Measurements from ENCODE around the gene MAGEA9. TPM values are rescaled to one million over a fixed set of nuclear protein-coding genes. Genes with fewer than 3 reads are reported as not detected.
"Not testable (repeated sequence)": the region's sequence is repeated elsewhere in the genome, so short reads cannot be mapped to it uniquely, and the experiment has no call there.

Gene MAGEA9
- polyA plus RNA-seq, 5 donors: not detected

- DNase-seq: no peak
Measured at GRCh38 chrX:149807747-149808458, 26.2 kb downstream of the MAGEA9 start.

DNA sequence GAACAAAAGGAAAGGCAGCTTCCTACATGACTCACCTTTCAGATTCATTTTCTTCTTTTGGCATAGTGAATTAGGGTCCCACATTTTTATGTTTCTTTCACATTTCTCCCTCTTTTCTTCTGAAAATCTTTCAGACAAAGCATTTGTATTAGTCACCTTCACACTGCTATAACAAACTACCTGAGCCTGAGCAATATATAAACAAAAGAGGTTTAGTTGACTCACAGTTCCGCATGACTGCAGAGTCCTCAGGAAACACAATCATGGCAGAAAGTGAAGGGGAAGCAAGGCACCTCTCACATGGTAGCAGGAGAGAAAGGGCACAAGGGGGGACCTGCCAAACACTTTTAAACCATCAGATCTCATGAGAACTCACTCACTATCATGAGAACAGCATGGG lies 36.9 kb downstream of the MAGEA9 start:
- no peak for DNase-seq

DNA sequence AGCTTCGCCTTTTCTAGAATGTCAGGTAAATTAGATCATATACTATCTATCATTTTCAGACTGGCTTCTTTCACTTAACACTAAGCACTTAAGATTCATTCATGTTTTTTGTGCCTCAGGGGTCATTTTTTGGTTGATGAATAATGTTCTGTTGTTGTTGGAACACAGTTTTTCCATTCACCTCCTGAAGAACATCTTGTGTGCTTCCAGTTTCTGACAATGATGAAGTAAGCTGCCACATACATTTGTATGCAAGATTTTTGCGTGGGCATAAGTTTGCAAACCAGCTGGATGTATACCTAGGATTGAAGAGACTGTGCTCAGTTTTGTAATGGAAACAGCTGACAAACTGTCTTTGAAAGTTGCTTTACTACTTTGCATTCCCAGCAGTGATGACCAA lies 37.6 kb downstream of the MAGEA9 start:
- DNase-seq: no peak

DNA sequence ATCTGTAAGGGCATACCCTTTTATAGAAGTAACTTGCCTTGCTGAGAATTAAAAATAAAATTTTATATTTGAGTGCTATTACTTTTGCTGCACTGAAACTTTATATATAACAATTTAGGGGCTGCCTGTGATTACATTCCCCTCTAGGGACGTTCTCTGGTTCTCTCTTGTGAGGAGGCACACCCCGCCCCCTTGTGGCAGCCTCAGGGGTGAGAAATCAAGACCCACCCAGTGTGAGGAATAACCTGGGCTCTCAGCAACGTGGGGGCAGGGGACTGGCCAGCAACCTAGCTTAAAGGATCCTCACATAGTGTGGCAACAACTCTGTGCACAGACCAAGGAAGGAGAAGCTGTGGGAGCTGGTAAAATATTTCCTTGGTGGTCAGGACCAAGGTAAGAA lies 43.7 kb downstream of the MAGEA9 start:
- no peak for DNase-seq

- no peak for DNase-seq
Measured at GRCh38 chrX:149827254-149827653, 45.5 kb downstream of the MAGEA9 start.

- no peak for DNase-seq
Measured at GRCh38 chrX:149829751-149830191, 48.0 kb downstream of the MAGEA9 start.

- peak; percentile 4 to 11 for DNase-seq
Measured at GRCh38 chrX:149830192-149830873, 48.6 kb downstream of the MAGEA9 start.

- DNase-seq: no peak
Measured at GRCh38 chrX:149831473-149831872, 49.7 kb downstream of the MAGEA9 start.

- not testable (repeated sequence) for DNase-seq
Measured at GRCh38 chrX:149836728-149837127, 55.0 kb downstream of the MAGEA9 start.

DNA sequence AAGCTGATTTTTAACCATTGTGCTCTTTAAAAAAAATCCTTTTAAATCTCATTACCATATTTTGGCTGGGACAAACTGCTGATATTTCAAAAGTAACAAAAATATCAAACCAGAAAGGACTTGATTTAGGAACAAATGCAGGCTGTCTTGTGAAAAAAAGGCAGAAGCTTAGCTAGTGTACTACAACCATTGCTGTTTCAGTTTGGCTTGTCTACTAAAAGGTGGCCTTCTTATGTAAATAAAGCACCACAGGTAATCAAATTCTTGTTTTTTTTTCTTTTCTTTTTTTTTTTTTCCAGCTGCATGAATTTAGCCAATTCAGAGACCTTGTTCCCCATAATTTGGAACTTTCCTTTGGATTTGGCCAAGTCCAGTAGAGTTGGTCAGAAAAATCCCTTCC lies 55.4 kb downstream of the MAGEA9 start:
- DNase-seq: no peak

Other genes starting within 250 kb of the MAGEA9 start
- 10 to 100 TPM; 15.5 to 21.5 (median 17.8) TPM for gene EOLA1, start 240.9 kb upstream of the MAGEA9 start, polyA plus RNA-seq (ENCODE audit: insufficient read depth in 1 of 5, insufficient read length in 5 of 5, low replicate concordance in 1 of 5)
- gene HSFX3, start 232.0 kb upstream of the MAGEA9 start, polyA plus RNA-seq (ENCODE audit: insufficient read depth in 1 of 5, insufficient read length in 5 of 5, low replicate concordance in 1 of 5): under 1 TPM in 1 of 5 donors, not detected in 4; 0.19 TPM
- gene MAGEA9B, start 194.5 kb upstream of the MAGEA9 start, polyA plus RNA-seq (ENCODE audit: insufficient read depth in 1 of 5, insufficient read length in 5 of 5, low replicate concordance in 1 of 5): not detected
- 1 to 10 TPM in 1 of 5 donors, under 1 TPM in 1, not detected in 3; 0.80 to 1.1 TPM for gene HSFX2, start 186.6 kb upstream of the MAGEA9 start, polyA plus RNA-seq (ENCODE audit: insufficient read depth in 1 of 5, insufficient read length in 5 of 5, low replicate concordance in 1 of 5)
- 10 to 100 TPM; 31.9 to 48.3 (median 39.9) TPM for gene TMEM185A, start 150.1 kb upstream of the MAGEA9 start, polyA plus RNA-seq (ENCODE audit: insufficient read depth in 1 of 5, insufficient read length in 5 of 5, low replicate concordance in 1 of 5)
- gene MAGEA11, start 69.9 kb upstream of the MAGEA9 start, polyA plus RNA-seq (ENCODE audit: insufficient read depth in 1 of 5, insufficient read length in 5 of 5, low replicate concordance in 1 of 5): not detected
- gene HSFX1, start 7.9 kb upstream of the MAGEA9 start, polyA plus RNA-seq (ENCODE audit: insufficient read depth in 1 of 5, insufficient read length in 5 of 5, low replicate concordance in 1 of 5): 1 to 10 TPM; 1.4 to 3.6 (median 2.5) TPM
- gene MAGEA8, start 99.3 kb downstream of the MAGEA9 start, polyA plus RNA-seq (ENCODE audit: insufficient read depth in 1 of 5, insufficient read length in 5 of 5, low replicate concordance in 1 of 5): under 1 TPM; 0.12 to 0.45 (median 0.26) TPM
- gene HSFX4, start 147.6 kb downstream of the MAGEA9 start, polyA plus RNA-seq (ENCODE audit: insufficient read depth in 1 of 5, insufficient read length in 5 of 5, low replicate concordance in 1 of 5): under 1 TPM in 4 of 5 donors, not detected in 1; 0.22 to 0.40 (median 0.37) TPM
- gene EOLA2, start 156.6 kb downstream of the MAGEA9 start, polyA plus RNA-seq (ENCODE audit: insufficient read depth in 1 of 5, insufficient read length in 5 of 5, low replicate concordance in 1 of 5): 10 to 100 TPM; 24.3 to 30.2 (median 27.1) TPM